HCT116 (cell line): ENCODE measurements around the gene CTAGE1. TPM values are rescaled to one million over a fixed set of nuclear protein-coding genes. Genes with fewer than 3 reads are reported as not detected.

Experiments used
- ATAC-seq: fragments of 200-7000 bp; cut with Tn5 transposase; 2 replicates; pipeline ENCODE4 v1.9.1; 2020; ENCODE audit warnings: mild to moderate bottlenecking, moderate library complexity
- BruUV-seq: library from RNA; stranded (reverse); fragments of 400-500 nt; replicated peaks from 2 replicates; lab custom pipeline; 2021; lab: Mats Ljungman, UMichigan
- CTCF ChIA-PET: fragments of 300-600 bp; sonication (Branson Sonifier 250); formaldehyde crosslinking; loops from one replicate; lab custom pipeline; 2021; ENCODE audit warnings: antibody characterized with exemption; lab: Charles Lee
- POLR2A ChIA-PET: fragments of 300-600, 350-600 bp; sonication (Branson Sonifier 250); formaldehyde crosslinking; loops from one replicate; lab custom pipeline; 2021; ENCODE audit warnings: antibody characterized with exemption; lab: Charles Lee
- RAD21 ChIA-PET, 2 experiments: fragments of 300-600 bp; sonication (Branson Sonifier 250); formaldehyde crosslinking; loops; one replicate each; lab custom pipeline; 2023; ENCODE audit warnings: low total read pairs in 2 of 2; ENCODE audit not compliant: uncharacterized antibody in 2 of 2, unreplicated experiment in 2 of 2, low non-redundant PET in 1 of 2; lab: Charles Lee
- DNase-seq: peaks from one replicate; pipeline ENCODE4 v3.0.0-alpha.2; 2010; ENCODE audit warnings: low read depth, low spot score
- H2AFZ ChIP-seq: fragments of 200-600 bp; shearing (Covaris generic), sonication (generic); 2 replicates; pipeline ENCODE4 v1.6.1; 2017; ENCODE audit warnings: low read depth, mixed run types, mixed read lengths, antibody characterized with exemption, low read length; ENCODE audit not compliant: poor library complexity, severe bottlenecking
- H3K27ac ChIP-seq: 2 replicates; pipeline ENCODE4 v1.5.1; 2012; ENCODE audit warnings: low read depth, low read length
- H3K27me3 ChIP-seq: fragments of 200-600 bp; sonication (generic); 2 replicates; pipeline ENCODE4 v1.6.1; 2016; ENCODE audit warnings: mixed run types, low read length, mixed read lengths; ENCODE audit not compliant: insufficient read depth
- H3K36me3 ChIP-seq, 2 experiments: fragments of 200-500 bp in 1 of 2; fragments of 200-600 bp in 1 of 2; sonication (Bioruptor generic) in 1 of 2; sonication (generic) in 1 of 2; 2 replicates each; pipeline versions ENCODE4 v1.5.1 to v1.6.1; 2014 to 2016; ENCODE audit warnings: low read length in 2 of 2, inconsistent platforms in 1 of 2, mixed read lengths in 1 of 2, mixed run types in 1 of 2; ENCODE audit not compliant: insufficient read depth in 2 of 2, control insufficient read depth in 1 of 2
- H3K4me1 ChIP-seq, 2 experiments: fragments of 200-600 bp in 1 of 2; sonication (generic) in 1 of 2; 2 replicates each; pipeline versions ENCODE4 v1.5.1 to v1.6.1; 2012 to 2017; ENCODE audit warnings: low read length in 2 of 2, inconsistent platforms in 1 of 2, mild to moderate bottlenecking in 1 of 2, mixed read lengths in 1 of 2, mixed run types in 1 of 2, moderate library complexity in 1 of 2; ENCODE audit not compliant: insufficient read depth in 2 of 2, control insufficient read depth in 1 of 2
- H3K4me2 ChIP-seq: fragments of 200-600 bp; sonication (generic); 2 replicates; pipeline ENCODE4 v1.6.1; 2017; ENCODE audit warnings: mixed run types, low read length, mixed read lengths
- H3K4me3 ChIP-seq, 2 experiments: fragments of 200-600 bp in 1 of 2; sonication (generic) in 1 of 2; replicated peaks in 1 of 2; 2 replicates each; pipeline ENCODE4 v1.5.1; 2011 to 2016; ENCODE audit warnings: low read length in 2 of 2, control low read depth in 1 of 2, low read depth in 1 of 2, mild to moderate bottlenecking in 1 of 2, mixed read lengths in 1 of 2, mixed run types in 1 of 2
- H3K79me2 ChIP-seq: fragments of 200-600 bp; sonication (generic); 2 replicates; pipeline ENCODE4 v1.6.1; 2017; ENCODE audit warnings: mild to moderate bottlenecking, mixed run types, low read length, moderate library complexity, mixed read lengths; ENCODE audit not compliant: insufficient read depth
- H3K9ac ChIP-seq: fragments of 200-600 bp; sonication (generic); 2 replicates; pipeline ENCODE4 v1.6.1; 2016; ENCODE audit warnings: low read length, mixed read lengths
- H3K9me2 ChIP-seq: fragments of 200-600 bp; sonication (generic), shearing (Covaris generic); 2 replicates; pipeline ENCODE4 v1.6.1; 2017; ENCODE audit warnings: mixed run types, mild to moderate bottlenecking, moderate library complexity; ENCODE audit not compliant: insufficient read depth
- H3K9me3 ChIP-seq, 2 experiments: fragments of 200-500 bp in 1 of 2; fragments of 200-600 bp in 1 of 2; sonication (Bioruptor generic) in 1 of 2; sonication (generic) in 1 of 2; 2 replicates each; pipeline ENCODE4 v1.6.1; 2014 to 2017; ENCODE audit warnings: low read length in 2 of 2, mixed read lengths in 2 of 2, inconsistent platforms in 1 of 2, low read depth in 1 of 2, mild to moderate bottlenecking in 1 of 2, mixed run types in 1 of 2, moderate library complexity in 1 of 2; ENCODE audit not compliant: control insufficient read depth in 1 of 2, insufficient read depth in 1 of 2
- H4K20me1 ChIP-seq: fragments of 200-600 bp; sonication (generic), shearing (Covaris generic); 2 replicates; pipeline ENCODE4 v1.6.1; 2017; ENCODE audit warnings: mixed run types, mild to moderate bottlenecking, moderate library complexity; ENCODE audit not compliant: insufficient read depth
- CBX3 ChIP-seq: IDR thresholded peaks from 2 replicates; pipeline ENCODE4 v1.6.1; 2012; ENCODE audit warnings: low read depth
- CEBPB ChIP-seq: IDR thresholded peaks from 2 replicates; pipeline ENCODE4 v1.6.1; 2012; ENCODE audit warnings: low read depth
- EGR1 ChIP-seq: IDR thresholded peaks from 2 replicates; pipeline ENCODE4 v1.6.1; 2012; ENCODE audit warnings: low read depth
- ELF1 ChIP-seq: IDR thresholded peaks from 2 replicates; pipeline ENCODE4 v1.6.1; 2012; ENCODE audit warnings: low read depth, borderline replicate concordance
- EZH2phosphoT487 ChIP-seq: fragments of 200-600 bp; IDR thresholded peaks from 2 replicates; pipeline ENCODE4 v1.6.1; 2018; ENCODE audit warnings: antibody characterized with exemption, borderline replicate concordance
- FOSL1 ChIP-seq: IDR thresholded peaks from 2 replicates; pipeline ENCODE4 v1.6.1; 2012; ENCODE audit warnings: low read depth
- JUND ChIP-seq: IDR thresholded peaks from 2 replicates; pipeline ENCODE4 v1.6.1; 2012
- MAX ChIP-seq: IDR thresholded peaks from 2 replicates; pipeline ENCODE4 v1.6.1; 2012
- RAD21 ChIP-seq: IDR thresholded peaks from 2 replicates; pipeline ENCODE4 v1.6.1; 2012; ENCODE audit warnings: low read depth, mild to moderate bottlenecking
- SIN3A ChIP-seq: IDR thresholded peaks from 2 replicates; pipeline ENCODE4 v1.6.1; 2012; ENCODE audit warnings: low read depth
- TCF7L2 ChIP-seq: IDR thresholded peaks from 2 replicates; pipeline ENCODE4 v1.7.0; 2011; ENCODE audit warnings: borderline replicate concordance, inconsistent platforms; ENCODE audit not compliant: insufficient read depth, insufficient read length; ENCODE audit errors: extremely low read depth
- YY1 ChIP-seq: IDR thresholded peaks from 2 replicates; pipeline ENCODE4 v1.6.1; 2011; ENCODE audit warnings: low read length, low read depth, moderate library complexity, mild to moderate bottlenecking; ENCODE audit not compliant: insufficient replicate concordance; ENCODE audit errors: extremely low read depth
- ZFX ChIP-seq: fragments of 450-650 bp; IDR thresholded peaks from 2 replicates; pipeline ENCODE4 v1.6.1; 2017
- ZNF274 ChIP-seq: fragments of 200-500 bp; sonication (Bioruptor generic); IDR thresholded peaks from 2 replicates; pipeline ENCODE4 v1.6.1; 2014; ENCODE audit warnings: mild to moderate bottlenecking, low read depth, low read length, inconsistent platforms
- intact Hi-C: fragments of 100-400 bp; cut with micrococcal nuclease; formaldehyde crosslinking; loops from 2 replicates; pipeline ENCODE4 v1.10.0; 2022
- total RNA-seq: library from RNA; stranded (reverse); gene quantifications from one replicate; pipeline ENCODE4 v1.2.1, GENCODE V29; 2021; ENCODE audit not compliant: unreplicated experiment
- TF ChIP-seq, protein P1 (sequence below): IDR thresholded peaks from 2 replicates; pipeline ENCODE4 v1.6.1; 2011; ENCODE audit warnings: mild to moderate bottlenecking, low read length, moderate library complexity; ENCODE audit not compliant: insufficient replicate concordance; ENCODE audit errors: extremely low read depth
- TF ChIP-seq, protein P2 (sequence below), 3 experiments: fragments of 200-600 bp in 1 of 3; sonication (generic) in 1 of 3; IDR thresholded peaks in 2 of 3; conservative IDR thresholded peaks in 1 of 3; 2 replicates each; pipeline ENCODE4 v1.5.1; 2012 to 2017; ENCODE audit warnings: low read depth in 2 of 3, low read length in 2 of 3, antibody characterized with exemption in 1 of 3, borderline replicate concordance in 1 of 3, control low read depth in 1 of 3, mild to moderate bottlenecking in 1 of 3, mixed read lengths in 1 of 3, mixed run types in 1 of 3, moderate library complexity in 1 of 3; ENCODE audit not compliant: insufficient read depth in 1 of 3

CTAGE1 gene
- total RNA-seq, 1 experiment from 2014 or later: not detected

DNA sequence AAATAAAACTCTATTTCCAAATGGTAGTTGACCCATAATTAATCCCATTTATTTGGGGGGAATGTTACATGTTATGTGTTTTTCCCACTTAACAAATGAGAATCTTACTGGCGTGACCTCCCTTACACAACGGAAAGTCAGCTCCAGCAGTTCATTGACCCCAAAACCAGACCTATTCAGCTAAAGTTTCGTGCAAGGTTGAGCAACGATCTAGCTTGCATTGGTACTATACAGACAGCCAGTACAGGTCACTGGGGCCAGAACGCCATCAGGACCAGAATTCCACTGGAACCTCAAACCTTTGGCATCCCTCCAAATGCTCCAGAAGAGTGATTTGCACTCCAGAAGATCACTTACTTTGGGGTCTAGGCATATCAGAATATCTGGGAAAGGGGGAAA lies 6.8 kb upstream of the CTAGE1 start:
- ChIA-PET CTCF (no interaction called here), POLR2A (no interaction called here)

More for the DNA sequence above, 6.8 kb upstream of the CTAGE1 start:
- H3K9ac ChIP-seq: no peak overlapping the region
- intact Hi-C loops: no loop called here
- H3K27me3 ChIP-seq: no peaks in the 10 kb centered on the region
- H3K4me3 ChIP-seq: no peak overlapping the region
- DNase-seq (no peak), ATAC-seq (no peak)
- RAD21 ChIA-PET: no interaction called here
- no peak overlapping the region for H3K4me2 ChIP-seq
- no TSS peak for BruUV-seq
- no peaks in the 10 kb centered on the region for H3K9me3 ChIP-seq
- H3K4me1 ChIP-seq: no peaks in the 10 kb centered on the region
- no peaks in the 10 kb centered on the region for H3K79me2 ChIP-seq
- no peaks in the 10 kb centered on the region for H3K9me2 ChIP-seq
- no peak overlapping the region for H2AFZ ChIP-seq
- H3K27ac ChIP-seq: no peak overlapping the region
- TF ChIP-seq FOSL1 (no peak), ZFX (no peak), RAD21 (no peak), CBX3 (no peak), MAX (no peak), SIN3A (no peak), EZH2phosphoT487 (no peak), ZNF274 (no peak), YY1 (no peak), EGR1 (no peak), TCF7L2 (no peak), ELF1 (no peak), JUND (no peak), CEBPB (no peak)
- TF ChIP-seq, protein P1, sequence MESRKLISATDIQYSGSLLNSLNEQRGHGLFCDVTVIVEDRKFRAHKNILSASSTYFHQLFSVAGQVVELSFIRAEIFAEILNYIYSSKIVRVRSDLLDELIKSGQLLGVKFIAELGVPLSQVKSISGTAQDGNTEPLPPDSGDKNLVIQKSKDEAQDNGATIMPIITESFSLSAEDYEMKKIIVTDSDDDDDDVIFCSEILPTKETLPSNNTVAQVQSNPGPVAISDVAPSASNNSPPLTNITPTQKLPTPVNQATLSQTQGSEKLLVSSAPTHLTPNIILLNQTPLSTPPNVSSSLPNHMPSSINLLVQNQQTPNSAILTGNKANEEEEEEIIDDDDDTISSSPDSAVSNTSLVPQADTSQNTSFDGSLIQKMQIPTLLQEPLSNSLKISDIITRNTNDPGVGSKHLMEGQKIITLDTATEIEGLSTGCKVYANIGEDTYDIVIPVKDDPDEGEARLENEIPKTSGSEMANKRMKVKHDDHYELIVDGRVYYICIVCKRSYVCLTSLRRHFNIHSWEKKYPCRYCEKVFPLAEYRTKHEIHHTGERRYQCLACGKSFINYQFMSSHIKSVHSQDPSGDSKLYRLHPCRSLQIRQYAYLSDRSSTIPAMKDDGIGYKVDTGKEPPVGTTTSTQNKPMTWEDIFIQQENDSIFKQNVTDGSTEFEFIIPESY: no peak
- TF ChIP-seq, protein P2, sequence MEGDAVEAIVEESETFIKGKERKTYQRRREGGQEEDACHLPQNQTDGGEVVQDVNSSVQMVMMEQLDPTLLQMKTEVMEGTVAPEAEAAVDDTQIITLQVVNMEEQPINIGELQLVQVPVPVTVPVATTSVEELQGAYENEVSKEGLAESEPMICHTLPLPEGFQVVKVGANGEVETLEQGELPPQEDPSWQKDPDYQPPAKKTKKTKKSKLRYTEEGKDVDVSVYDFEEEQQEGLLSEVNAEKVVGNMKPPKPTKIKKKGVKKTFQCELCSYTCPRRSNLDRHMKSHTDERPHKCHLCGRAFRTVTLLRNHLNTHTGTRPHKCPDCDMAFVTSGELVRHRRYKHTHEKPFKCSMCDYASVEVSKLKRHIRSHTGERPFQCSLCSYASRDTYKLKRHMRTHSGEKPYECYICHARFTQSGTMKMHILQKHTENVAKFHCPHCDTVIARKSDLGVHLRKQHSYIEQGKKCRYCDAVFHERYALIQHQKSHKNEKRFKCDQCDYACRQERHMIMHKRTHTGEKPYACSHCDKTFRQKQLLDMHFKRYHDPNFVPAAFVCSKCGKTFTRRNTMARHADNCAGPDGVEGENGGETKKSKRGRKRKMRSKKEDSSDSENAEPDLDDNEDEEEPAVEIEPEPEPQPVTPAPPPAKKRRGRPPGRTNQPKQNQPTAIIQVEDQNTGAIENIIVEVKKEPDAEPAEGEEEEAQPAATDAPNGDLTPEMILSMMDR (IDR thresholded peaks at IDR 0.05 in 2 of 3, conservative IDR thresholded peaks at IDR 0.05 in 1 of 3; ENCODE audit: borderline replicate concordance in 1 of 3, insufficient read depth in 1 of 3, low read depth in 2 of 3, low read length in 2 of 3): no peak
- no peaks in the 10 kb centered on the region for H4K20me1 ChIP-seq
- no peaks in the 10 kb centered on the region for H3K36me3 ChIP-seq
